NCI-H2171 treated with DMSO at 0.1 percent for 48 hours (cell line): ENCODE measurements around the gene TMEM97.

ENCODE experiments used
- DNase-seq: peaks from one replicate; lab custom pipeline; 2025; lab: John Stamatoyannopoulos, UW

Gene TMEM97

GRCh38 chr17:28365487-28365886, 46.5 kb downstream of the TMEM97 start:
- peak; percentile 68 for DNase-seq

DNA sequence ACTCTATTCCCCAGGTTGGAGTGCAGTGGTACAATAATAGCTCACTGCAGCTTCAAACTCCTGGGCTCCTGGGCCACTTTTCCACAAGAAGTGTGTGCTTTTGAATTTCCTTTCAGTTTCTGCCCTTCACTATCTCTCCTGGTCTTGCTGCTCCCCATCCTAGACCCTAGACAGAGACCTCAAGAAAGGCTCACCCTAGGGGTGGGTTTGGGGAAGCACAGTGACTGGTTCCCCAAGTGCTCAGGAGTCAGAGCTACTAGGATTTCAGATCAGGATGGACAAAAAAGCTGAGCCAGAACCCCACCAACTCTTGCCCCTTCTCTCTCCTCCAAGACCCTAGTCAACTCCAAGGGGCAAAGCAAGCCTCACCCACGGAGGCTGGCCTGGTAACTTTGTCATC, 47.6 kb downstream of the TMEM97 start:
- DNase-seq = no peak

DNA sequence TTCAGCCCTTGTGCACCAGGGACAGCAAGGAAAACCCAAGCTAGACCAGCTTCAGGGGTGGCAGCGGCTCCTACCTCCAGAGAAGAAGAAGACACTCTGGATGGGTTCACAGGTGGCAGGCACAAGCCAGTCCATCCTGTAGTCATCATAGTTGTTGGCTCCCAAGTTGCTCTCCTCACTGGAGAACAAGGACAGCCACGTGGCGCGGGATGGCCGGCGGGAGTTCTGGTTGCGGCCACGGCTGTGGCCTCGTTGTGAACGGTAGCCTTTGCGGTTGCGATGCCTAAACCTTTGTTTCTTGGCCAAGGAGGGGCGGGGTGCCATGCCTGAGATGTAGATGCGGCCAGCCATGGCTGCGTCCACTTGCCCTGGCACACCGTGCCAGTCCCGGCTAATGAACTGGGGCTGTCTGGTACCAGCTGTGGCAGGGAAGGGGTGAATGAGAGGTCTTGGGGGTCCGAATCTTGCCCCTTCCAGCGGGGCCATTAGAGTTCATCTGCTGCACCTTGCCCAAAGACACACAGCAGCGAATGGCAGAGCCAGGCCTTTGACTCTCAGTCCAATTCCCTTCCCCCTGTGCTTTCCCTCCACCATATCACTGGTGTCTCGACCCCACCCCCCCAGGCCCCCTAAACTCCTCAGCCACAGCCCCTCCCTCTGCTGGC, 48.8 kb downstream of the TMEM97 start:
- DNase-seq = no peak

- no peak for DNase-seq
Observed at GRCh38 chr17:28368306-28368831, 49.4 kb downstream of the TMEM97 start.

GRCh38 chr17:28368915-28369683, 50.1 kb downstream of the TMEM97 start:
- DNase-seq = no peak

DNA sequence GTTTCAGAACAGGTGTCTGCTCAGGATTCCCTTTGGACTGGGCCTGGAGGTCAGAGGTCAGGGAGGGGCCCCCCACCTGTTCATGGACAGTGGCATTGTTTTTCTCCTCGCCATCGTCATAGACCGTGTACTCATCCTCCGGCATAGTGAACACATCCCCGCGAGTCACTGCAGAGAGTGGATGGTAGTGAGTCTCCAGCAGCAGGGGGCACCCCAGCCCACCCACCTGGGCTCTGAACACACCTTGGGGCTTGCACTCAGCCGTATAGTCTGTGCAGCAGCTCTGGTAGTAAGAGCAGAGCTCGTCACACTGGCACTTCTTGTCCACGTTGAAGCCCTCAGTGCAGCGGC, 50.7 kb downstream of the TMEM97 start:
- no peak for DNase-seq

DNA sequence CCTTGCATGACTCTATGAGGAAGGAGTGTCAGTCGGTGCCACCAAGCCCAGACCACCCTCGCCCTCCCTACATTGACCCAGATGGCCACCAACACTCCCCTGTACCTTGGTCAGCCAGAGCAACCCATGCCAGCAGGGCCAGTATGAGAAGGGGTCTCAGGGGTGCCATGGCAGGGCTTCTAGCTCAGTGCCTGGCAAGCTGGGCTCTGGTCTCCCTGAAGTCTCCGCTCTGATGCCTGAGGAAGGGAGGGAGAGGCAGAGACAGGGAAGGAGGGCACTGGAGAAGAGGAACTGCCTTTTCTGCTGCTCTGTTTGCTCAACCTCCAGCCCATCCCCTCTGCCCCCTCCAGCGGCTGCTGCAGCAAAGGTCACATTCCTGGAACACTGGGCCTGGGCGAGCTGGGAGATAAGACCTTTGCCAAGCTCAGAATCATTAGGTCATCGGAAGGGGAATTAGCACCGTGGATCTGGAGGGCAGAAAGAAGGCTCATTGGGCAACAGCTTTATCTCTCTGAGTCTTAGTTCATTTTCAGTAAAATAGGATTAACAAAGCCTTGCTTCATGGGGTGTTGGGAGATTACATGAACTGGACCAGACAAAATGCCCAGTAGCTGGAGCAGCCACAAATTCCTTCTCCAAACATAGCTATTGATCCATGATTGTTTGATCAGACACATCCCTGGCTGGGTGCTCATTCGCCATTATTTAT, 51.2 kb downstream of the TMEM97 start, which contains the start of gene VTN:
Gene VTN (minus strand): TSS at position 273 of the 709 bp plus-strand sequence. CDS start 104 bp downstream, at position 169.
- DNase-seq = no peak

DNA sequence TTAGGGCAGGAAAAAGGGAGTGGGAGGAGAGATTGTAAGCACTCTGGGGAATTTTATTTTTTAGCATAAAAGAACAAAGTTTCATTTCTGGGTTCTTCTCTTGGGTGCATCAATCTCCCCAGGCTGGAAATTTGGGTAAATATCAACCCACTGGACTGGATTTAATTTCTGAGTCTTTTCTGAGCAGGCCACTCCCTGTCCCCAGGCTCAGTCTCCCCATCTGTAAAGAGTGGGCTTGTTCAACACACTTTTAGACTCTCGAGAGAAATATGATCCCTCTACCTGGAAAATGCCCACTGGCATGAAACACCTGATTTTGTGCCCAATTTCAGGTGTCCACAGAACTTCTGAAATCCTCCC, 51.7 kb downstream of the TMEM97 start:
- DNase-seq = no peak

DNA sequence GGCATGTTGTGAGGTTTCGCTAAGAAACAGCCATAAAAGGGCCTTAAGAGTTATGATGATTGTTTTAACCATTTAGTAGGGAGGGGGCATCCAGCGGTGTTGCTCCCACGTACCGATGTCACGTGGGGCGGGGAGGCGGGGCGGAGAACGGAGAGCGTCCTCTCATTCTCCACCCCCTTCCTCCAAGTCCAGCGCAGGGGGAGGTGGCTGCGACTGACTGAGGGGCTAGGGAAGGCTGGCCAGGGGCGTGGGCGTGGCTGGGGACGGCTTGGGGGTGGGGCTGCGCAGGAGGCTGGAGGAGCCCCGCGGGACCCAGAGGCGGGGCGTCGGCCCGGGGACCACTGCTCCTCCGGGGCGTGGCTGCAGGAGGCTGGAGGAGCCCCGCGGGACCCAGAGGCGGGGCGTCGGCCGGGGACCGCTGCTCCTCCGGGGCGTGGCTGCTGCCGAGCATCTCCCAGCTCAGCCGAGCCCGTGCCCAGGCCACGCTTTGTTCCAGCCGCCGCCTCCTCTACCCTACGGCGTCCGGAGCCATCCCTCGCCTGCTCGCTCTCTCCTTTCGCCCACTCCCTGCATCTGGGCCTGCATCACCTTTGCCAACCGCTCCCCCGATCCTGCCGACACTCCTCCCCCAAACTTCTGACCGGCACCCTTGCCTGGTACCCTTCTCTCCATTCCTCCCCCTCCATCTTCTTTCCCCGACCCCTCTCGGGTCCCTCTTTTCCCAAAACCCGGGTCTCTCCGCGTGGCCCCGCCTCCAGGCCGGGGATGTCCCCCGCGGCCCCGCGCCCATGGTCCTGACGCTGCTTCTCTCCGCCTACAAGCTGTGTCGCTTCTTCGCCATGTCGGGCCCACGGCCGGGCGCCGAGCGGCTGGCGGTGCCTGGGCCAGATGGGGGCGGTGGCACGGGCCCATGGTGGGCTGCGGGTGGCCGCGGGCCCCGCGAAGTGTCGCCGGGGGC, 52.5 kb downstream of the TMEM97 start, which contains the start of gene SARM1:
Gene SARM1 (plus strand): TSS at position 450 of the 958 bp plus-strand sequence. CDS start 339 bp downstream, at position 789.
- peak; percentile 90 for DNase-seq

GRCh38 chr17:28372203-28372944, 53.4 kb downstream of the TMEM97 start:
- peak; percentile 49 for DNase-seq

DNA sequence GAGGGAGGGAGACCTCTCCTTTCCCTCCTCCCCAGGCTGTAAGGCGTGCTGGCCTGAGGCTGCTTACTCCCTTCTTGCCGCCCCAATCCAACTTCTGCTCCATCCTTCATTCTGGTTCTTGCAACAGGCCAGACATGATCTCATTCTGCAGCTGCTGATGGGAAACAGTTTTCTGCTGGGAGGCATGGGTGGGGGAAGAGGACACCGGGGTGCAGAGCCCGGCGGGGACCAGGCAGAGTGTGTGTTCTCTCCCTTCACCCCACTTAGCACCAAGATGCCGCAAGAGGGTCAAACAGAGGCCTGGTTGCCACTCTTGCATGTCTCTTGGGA, 53.9 kb downstream of the TMEM97 start:
- DNase-seq = no peak
